Thyroid gland (tissue), 4 donors: ENCODE data around the gene KRT13.

ENCODE experiments used
- POLR2A ChIP-seq, 2 donors: fragments of 450-650 bp; IDR thresholded peaks; one replicate each; pipeline ENCODE4 v1.6.1; 2017; ENCODE audit warnings: antibody characterized with exemption in 2 of 2, mild to moderate bottlenecking in 2 of 2, moderate library complexity in 1 of 2
- TF ChIP-seq, protein P1 (sequence below), 6 experiments: fragments of 200-600 bp in 3 of 6; fragments of 450-650 bp in 3 of 6; sonication (generic) in 3 of 6; IDR thresholded peaks; one replicate each; pipeline ENCODE4 v1.5.1; 2016 to 2019; ENCODE audit warnings: antibody characterized with exemption in 6 of 6, mild to moderate bottlenecking in 2 of 6, inconsistent platforms in 1 of 6, moderate library complexity in 1 of 6

- TF ChIP-seq, protein P1, sequence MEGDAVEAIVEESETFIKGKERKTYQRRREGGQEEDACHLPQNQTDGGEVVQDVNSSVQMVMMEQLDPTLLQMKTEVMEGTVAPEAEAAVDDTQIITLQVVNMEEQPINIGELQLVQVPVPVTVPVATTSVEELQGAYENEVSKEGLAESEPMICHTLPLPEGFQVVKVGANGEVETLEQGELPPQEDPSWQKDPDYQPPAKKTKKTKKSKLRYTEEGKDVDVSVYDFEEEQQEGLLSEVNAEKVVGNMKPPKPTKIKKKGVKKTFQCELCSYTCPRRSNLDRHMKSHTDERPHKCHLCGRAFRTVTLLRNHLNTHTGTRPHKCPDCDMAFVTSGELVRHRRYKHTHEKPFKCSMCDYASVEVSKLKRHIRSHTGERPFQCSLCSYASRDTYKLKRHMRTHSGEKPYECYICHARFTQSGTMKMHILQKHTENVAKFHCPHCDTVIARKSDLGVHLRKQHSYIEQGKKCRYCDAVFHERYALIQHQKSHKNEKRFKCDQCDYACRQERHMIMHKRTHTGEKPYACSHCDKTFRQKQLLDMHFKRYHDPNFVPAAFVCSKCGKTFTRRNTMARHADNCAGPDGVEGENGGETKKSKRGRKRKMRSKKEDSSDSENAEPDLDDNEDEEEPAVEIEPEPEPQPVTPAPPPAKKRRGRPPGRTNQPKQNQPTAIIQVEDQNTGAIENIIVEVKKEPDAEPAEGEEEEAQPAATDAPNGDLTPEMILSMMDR (IDR thresholded peaks at IDR 0.05), result no peak
- TF ChIP-seq POLR2A (IDR thresholded peaks at IDR 0.05), result no peak
Measured at GRCh38 chr17:41516147-41516829, 10.9 kb upstream of the KRT13 start.
